ENCODE data around the gene IQSEC1. TPM values are rescaled to one million over a fixed set of nuclear protein-coding genes. Genes with fewer than 3 reads are reported as not detected.
A peak's percentile ranks its signal among the peaks of the same experiment; 100 is the strongest.

The IQSEC1 gene
- total and polyA plus RNA-seq, 9 of the 15 experiments (the other 6 are each of a cell fraction or from before 2014, with no cell fraction given), result 0.56 to 39.0 (median 6.8) TPM

- TF ChIP-seq RBM15 (IDR thresholded peaks at IDR 0.05; ENCODE audit: insufficient read depth, low read length) (no peak), CBX2 (IDR thresholded peaks at IDR 0.05; ENCODE audit: insufficient read depth, low read length, poor library complexity, severe bottlenecking) (no peak), MCM3 (IDR thresholded peaks at IDR 0.05) (no peak), ELF1 (tag; IDR thresholded peaks at IDR 0.05) (no peak), USF2 (CRISPR knock-in tag; IDR thresholded peaks at IDR 0.05) (no peak), GABPA (tag; conservative IDR thresholded peaks at IDR 0.05; ENCODE audit: low read depth) (no peak; the same call in 1 of the 2 replicates), ATF7 (IDR thresholded peaks at IDR 0.05) (no peak), MEIS2 (IDR thresholded peaks at IDR 0.05; ENCODE audit: partially characterized antibody) (no peak), SMAD1 (IDR thresholded peaks at IDR 0.05; ENCODE audit: low read depth, low read length, partially characterized antibody) (peak; percentile 96), ZNF407 (IDR thresholded peaks at IDR 0.05; ENCODE audit: low read depth) (no peak), ZNF184 (CRISPR knock-in tag; IDR thresholded peaks at IDR 0.05) (no peak), FOXK1 (CRISPR knock-in tag; IDR thresholded peaks at IDR 0.05; ENCODE audit: borderline replicate concordance) (no peak), PHB2 (IDR thresholded peaks at IDR 0.05; ENCODE audit: low read depth) (no peak), C11orf30 (IDR thresholded peaks at IDR 0.05; ENCODE audit: low read depth) (no peak)
- TF ChIP-seq, protein P1, sequence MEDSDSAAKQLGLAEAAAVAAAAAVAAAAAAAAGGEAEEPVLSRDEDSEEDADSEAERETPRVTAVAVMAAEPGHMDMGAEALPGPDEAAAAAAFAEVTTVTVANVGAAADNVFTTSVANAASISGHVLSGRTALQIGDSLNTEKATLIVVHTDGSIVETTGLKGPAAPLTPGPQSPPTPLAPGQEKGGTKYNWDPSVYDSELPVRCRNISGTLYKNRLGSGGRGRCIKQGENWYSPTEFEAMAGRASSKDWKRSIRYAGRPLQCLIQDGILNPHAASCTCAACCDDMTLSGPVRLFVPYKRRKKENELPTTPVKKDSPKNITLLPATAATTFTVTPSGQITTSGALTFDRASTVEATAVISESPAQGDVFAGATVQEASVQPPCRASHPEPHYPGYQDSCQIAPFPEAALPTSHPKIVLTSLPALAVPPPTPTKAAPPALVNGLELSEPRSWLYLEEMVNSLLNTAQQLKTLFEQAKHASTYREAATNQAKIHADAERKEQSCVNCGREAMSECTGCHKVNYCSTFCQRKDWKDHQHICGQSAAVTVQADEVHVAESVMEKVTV (CRISPR knock-in tag; IDR thresholded peaks at IDR 0.05), result peak; percentile 36
- TF ChIP-seq, protein P2, sequence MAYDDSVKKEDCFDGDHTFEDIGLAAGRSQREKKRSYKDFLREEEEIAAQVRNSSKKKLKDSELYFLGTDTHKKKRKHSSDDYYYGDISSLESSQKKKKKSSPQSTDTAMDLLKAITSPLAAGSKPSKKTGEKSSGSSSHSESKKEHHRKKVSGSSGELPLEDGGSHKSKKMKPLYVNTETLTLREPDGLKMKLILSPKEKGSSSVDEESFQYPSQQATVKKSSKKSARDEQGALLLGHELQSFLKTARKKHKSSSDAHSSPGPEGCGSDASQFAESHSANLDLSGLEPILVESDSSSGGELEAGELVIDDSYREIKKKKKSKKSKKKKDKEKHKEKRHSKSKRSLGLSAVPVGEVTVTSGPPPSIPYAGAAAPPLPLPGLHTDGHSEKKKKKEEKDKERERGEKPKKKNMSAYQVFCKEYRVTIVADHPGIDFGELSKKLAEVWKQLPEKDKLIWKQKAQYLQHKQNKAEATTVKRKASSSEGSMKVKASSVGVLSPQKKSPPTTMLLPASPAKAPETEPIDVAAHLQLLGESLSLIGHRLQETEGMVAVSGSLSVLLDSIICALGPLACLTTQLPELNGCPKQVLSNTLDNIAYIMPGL (CRISPR knock-in tag; IDR thresholded peaks at IDR 0.05), result no peak
These were observed 70.7 kb downstream of the IQSEC1 start (continued) for GRCh38 chr3:13002398-13003124.
